ENCODE data around the gene INPP4B.

INPP4B gene

GRCh38 chr4:142363686-142364085 is 482.4 kb downstream of the INPP4B start:
- H3K4me1 ChIP-seq (ENCODE audit: control insufficient read depth, insufficient read depth, low read length) = peaks cover 15% of the 10 kb centered on the region
- H3K4me3 ChIP-seq (ENCODE audit: low read length) = no peak overlapping the region
- no peaks in the 10 kb centered on the region for H3K9me3 ChIP-seq (replicated peaks; ENCODE audit: low read length)
- no peaks in the 10 kb centered on the region for H3K27me3 ChIP-seq (ENCODE audit: control insufficient read depth, insufficient read depth, low read length)
- H3K36me3 ChIP-seq (ENCODE audit: insufficient read depth, low read length) = peaks cover 3% of the 10 kb centered on the region
- no peak overlapping the region for H3K9ac ChIP-seq (ENCODE audit: low read depth, low read length)
- no peak overlapping the region for H3K4me2 ChIP-seq (ENCODE audit: low read length)

GRCh38 chr4:142361981-142362380 is 484.1 kb downstream of the INPP4B start:
- no peak overlapping the region for H3K9ac ChIP-seq (ENCODE audit: low read depth, low read length)
- H3K27me3 ChIP-seq (ENCODE audit: control insufficient read depth, insufficient read depth, low read length) = no peaks in the 10 kb centered on the region
- peaks cover 8% of the 10 kb centered on the region for H3K4me1 ChIP-seq (ENCODE audit: control insufficient read depth, insufficient read depth, low read length)
- no peak overlapping the region for H3K4me2 ChIP-seq (ENCODE audit: low read length)
- no peak overlapping the region for H3K4me3 ChIP-seq (ENCODE audit: low read length)
- no peaks in the 10 kb centered on the region for H3K9me3 ChIP-seq (replicated peaks; ENCODE audit: low read length)
- peaks cover 3% of the 10 kb centered on the region for H3K36me3 ChIP-seq (ENCODE audit: insufficient read depth, low read length)

- Histone ChIP-seq H3K9ac (ENCODE audit: low read depth, low read length) (no peak overlapping the region), H3K9me3 (replicated peaks; ENCODE audit: low read length) (no peaks in the 10 kb centered on the region), H3K4me2 (ENCODE audit: low read length) (no peak overlapping the region), H3K4me1 (ENCODE audit: control insufficient read depth, insufficient read depth, low read length) (peaks cover 6% of the 10 kb centered on the region), H3K36me3 (ENCODE audit: insufficient read depth, low read length) (peaks cover 3% of the 10 kb centered on the region), H3K27me3 (ENCODE audit: control insufficient read depth, insufficient read depth, low read length) (no peaks in the 10 kb centered on the region), H3K4me3 (ENCODE audit: low read length) (no peak overlapping the region)
Observed at GRCh38 chr4:142360657-142361056, 485.4 kb downstream of the INPP4B start.

- Histone ChIP-seq H3K9ac (ENCODE audit: low read depth, low read length) (no peak overlapping the region), H3K9me3 (replicated peaks; ENCODE audit: low read length) (no peaks in the 10 kb centered on the region), H3K4me2 (ENCODE audit: low read length) (no peak overlapping the region), H3K27me3 (ENCODE audit: control insufficient read depth, insufficient read depth, low read length) (no peaks in the 10 kb centered on the region), H3K4me1 (ENCODE audit: control insufficient read depth, insufficient read depth, low read length) (peaks cover 19% of the 10 kb centered on the region), H3K4me3 (ENCODE audit: low read length) (no peak overlapping the region), H3K36me3 (ENCODE audit: insufficient read depth, low read length) (peaks cover 3% of the 10 kb centered on the region)
Observed at GRCh38 chr4:142358656-142359055, 487.4 kb downstream of the INPP4B start.

- H3K4me2 ChIP-seq (ENCODE audit: low read length) = no peak overlapping the region
Observed at GRCh38 chr4:142356801-142357200, 489.3 kb downstream of the INPP4B start.

GRCh38 chr4:142356118-142356759 is 489.9 kb downstream of the INPP4B start:
- no peak overlapping the region for H3K4me2 ChIP-seq (ENCODE audit: low read length)
- H3K4me1 ChIP-seq (ENCODE audit: control insufficient read depth, insufficient read depth, low read length) = peaks cover 31% of the 10 kb centered on the region
- H3K27me3 ChIP-seq (ENCODE audit: control insufficient read depth, insufficient read depth, low read length) = no peaks in the 10 kb centered on the region
- H3K9me3 ChIP-seq (replicated peaks; ENCODE audit: low read length) = no peaks in the 10 kb centered on the region
- H3K9ac ChIP-seq (ENCODE audit: low read depth, low read length) = no peak overlapping the region
- H3K4me3 ChIP-seq (ENCODE audit: low read length) = no peak overlapping the region
- no peaks in the 10 kb centered on the region for H3K36me3 ChIP-seq (ENCODE audit: insufficient read depth, low read length)

More at GRCh38 chr4:142356801-142357200, 489.3 kb downstream of the INPP4B start:
- no peaks in the 10 kb centered on the region for H3K27me3 ChIP-seq (ENCODE audit: control insufficient read depth, insufficient read depth, low read length)
- H3K4me3 ChIP-seq (ENCODE audit: low read length) = no peak overlapping the region
- H3K4me1 ChIP-seq (ENCODE audit: control insufficient read depth, insufficient read depth, low read length) = peaks cover 31% of the 10 kb centered on the region
- no peak overlapping the region for H3K9ac ChIP-seq (ENCODE audit: low read depth, low read length)
- no peaks in the 10 kb centered on the region for H3K36me3 ChIP-seq (ENCODE audit: insufficient read depth, low read length)
- H3K9me3 ChIP-seq (replicated peaks; ENCODE audit: low read length) = no peaks in the 10 kb centered on the region

- no peak overlapping the region for H3K4me2 ChIP-seq (ENCODE audit: low read length)
- H3K36me3 ChIP-seq (ENCODE audit: insufficient read depth, low read length) = no peaks in the 10 kb centered on the region
- no peaks in the 10 kb centered on the region for H3K9me3 ChIP-seq (replicated peaks; ENCODE audit: low read length)
- H3K4me3 ChIP-seq (ENCODE audit: low read length) = no peak overlapping the region
- peaks cover 37% of the 10 kb centered on the region for H3K4me1 ChIP-seq (ENCODE audit: control insufficient read depth, insufficient read depth, low read length)
- no peak overlapping the region for H3K9ac ChIP-seq (ENCODE audit: low read depth, low read length)
- no peaks in the 10 kb centered on the region for H3K27me3 ChIP-seq (ENCODE audit: control insufficient read depth, insufficient read depth, low read length)
Observed at GRCh38 chr4:142355421-142355930, 490.6 kb downstream of the INPP4B start.

GRCh38 chr4:142354794-142355420 is 491.2 kb downstream of the INPP4B start:
- Histone ChIP-seq H3K4me1 (ENCODE audit: control insufficient read depth, insufficient read depth, low read length) (peaks cover 37% of the 10 kb centered on the region), H3K9me3 (replicated peaks; ENCODE audit: low read length) (no peaks in the 10 kb centered on the region), H3K36me3 (ENCODE audit: insufficient read depth, low read length) (no peaks in the 10 kb centered on the region), H3K9ac (ENCODE audit: low read depth, low read length) (no peak overlapping the region), H3K27me3 (ENCODE audit: control insufficient read depth, insufficient read depth, low read length) (no peaks in the 10 kb centered on the region), H3K4me3 (ENCODE audit: low read length) (no peak overlapping the region), H3K4me2 (ENCODE audit: low read length) (no peak overlapping the region)

- H3K4me3 ChIP-seq (ENCODE audit: low read length) = no peak overlapping the region
- no peaks in the 10 kb centered on the region for H3K9me3 ChIP-seq (replicated peaks; ENCODE audit: low read length)
- H3K4me1 ChIP-seq (ENCODE audit: control insufficient read depth, insufficient read depth, low read length) = peaks cover 37% of the 10 kb centered on the region
- H3K4me2 ChIP-seq (ENCODE audit: low read length) = peak overlapping the region; percentile 46
- no peaks in the 10 kb centered on the region for H3K36me3 ChIP-seq (ENCODE audit: insufficient read depth, low read length)
- H3K27me3 ChIP-seq (ENCODE audit: control insufficient read depth, insufficient read depth, low read length) = no peaks in the 10 kb centered on the region
- H3K9ac ChIP-seq (ENCODE audit: low read depth, low read length) = no peak overlapping the region
Observed at GRCh38 chr4:142354041-142354440, 492.1 kb downstream of the INPP4B start.

GRCh38 chr4:142353149-142353738 is 492.9 kb downstream of the INPP4B start:
- H3K9ac ChIP-seq (ENCODE audit: low read depth, low read length) = peak overlapping the region; percentile 44
- no peaks in the 10 kb centered on the region for H3K9me3 ChIP-seq (replicated peaks; ENCODE audit: low read length)
- H3K4me1 ChIP-seq (ENCODE audit: control insufficient read depth, insufficient read depth, low read length) = peaks cover 37% of the 10 kb centered on the region
- no peak overlapping the region for H3K4me3 ChIP-seq (ENCODE audit: low read length)
- H3K36me3 ChIP-seq (ENCODE audit: insufficient read depth, low read length) = no peaks in the 10 kb centered on the region
- H3K27me3 ChIP-seq (ENCODE audit: control insufficient read depth, insufficient read depth, low read length) = no peaks in the 10 kb centered on the region
- H3K4me2 ChIP-seq (ENCODE audit: low read length) = peak overlapping the region; percentile 48

- Histone ChIP-seq H3K4me1 (ENCODE audit: control insufficient read depth, insufficient read depth, low read length) (peaks cover 37% of the 10 kb centered on the region), H3K9ac (ENCODE audit: low read depth, low read length) (peak overlapping the region; percentile 44), H3K36me3 (ENCODE audit: insufficient read depth, low read length) (no peaks in the 10 kb centered on the region)
Observed at GRCh38 chr4:142352712-142353111, 493.4 kb downstream of the INPP4B start.

More at GRCh38 chr4:142352712-142353111, 493.4 kb downstream of the INPP4B start:
- Histone ChIP-seq H3K27me3 (ENCODE audit: control insufficient read depth, insufficient read depth, low read length) (no peaks in the 10 kb centered on the region), H3K9me3 (replicated peaks; ENCODE audit: low read length) (no peaks in the 10 kb centered on the region), H3K4me2 (ENCODE audit: low read length) (peak overlapping the region; percentile 48), H3K4me3 (ENCODE audit: low read length) (no peak overlapping the region)
